Breast epithelium (tissue), 4 donors: ENCODE results near the gene GPAM. TPM values are rescaled to one million over a fixed set of nuclear protein-coding genes. Genes with fewer than 3 reads are reported as not detected.

Source experiments
- DNase-seq, 2 donors: peaks; one replicate each; pipeline ENCODE4 v3.0.0-alpha.2; 2019; ENCODE audit warnings: low spot score in 2 of 2
- H3K27ac ChIP-seq, 2 donors: fragments of 200-600 bp; sonication (generic) in 1 of 2; one replicate each; pipeline ENCODE4 v1.5.1; 2016 to 2019; ENCODE audit warnings: mild to moderate bottlenecking in 1 of 2
- H3K27me3 ChIP-seq, 2 donors: fragments of 200-600 bp; sonication (generic) in 1 of 2; one replicate each; pipeline versions ENCODE4 v1.5.1 to v1.6.0; 2017 to 2019; ENCODE audit warnings: control low read depth in 1 of 2, mild to moderate bottlenecking in 1 of 2
- H3K36me3 ChIP-seq: fragments of 200-600 bp; one replicate; pipeline ENCODE4 v1.5.1; 2019
- H3K4me1 ChIP-seq, 2 donors: fragments of 200-600 bp; sonication (generic); one replicate each; pipeline ENCODE4 v1.5.1; 2016 to 2019; ENCODE audit warnings: control low read depth in 1 of 2
- H3K4me3 ChIP-seq, 3 donors: fragments of 200-600 bp; sonication (generic); 1 replicate in 2 of 3; 2 replicates in 1 of 3; pipeline ENCODE4 v1.5.1; 2016 to 2019; ENCODE audit warnings: mild to moderate bottlenecking in 3 of 3, moderate library complexity in 2 of 3
- H3K9me3 ChIP-seq, 2 donors: fragments of 200-600 bp; sonication (generic) in 1 of 2; one replicate each; pipeline ENCODE4 v1.5.1; 2016 to 2019; ENCODE audit warnings: control low read depth in 1 of 2
- POLR2A ChIP-seq: fragments of 450-650 bp; IDR thresholded peaks from one replicate; pipeline ENCODE4 v1.6.1; 2016; ENCODE audit warnings: antibody characterized with exemption, mild to moderate bottlenecking, moderate library complexity
- POLR2AphosphoS5 ChIP-seq, 3 donors: sonication (generic); formaldehyde crosslinking; IDR thresholded peaks; one replicate each; pipeline ENCODE4 v1.6.1; 2017; ENCODE audit warnings: antibody characterized with exemption in 3 of 3
- intact Hi-C: fragments of 100-400 bp; cut with DNase I; formaldehyde crosslinking; loops from one replicate; pipeline ENCODE4 v1.15.1; 2023; ENCODE audit warnings: low total_unique reads
- total RNA-seq, 3 donors: library from RNA; depleted of rRNA; stranded (reverse); fragments of >200 nt; gene quantifications; one replicate each; pipeline ENCODE4 v1.1.0, GENCODE V29; 2016
- TF ChIP-seq, protein P1 (sequence below), 3 donors: fragments of 450-650 bp; IDR thresholded peaks; one replicate each; pipeline ENCODE4 v1.5.1; 2016 to 2017; ENCODE audit warnings: antibody characterized with exemption in 3 of 3, mild to moderate bottlenecking in 3 of 3, moderate library complexity in 3 of 3

Gene GPAM
- total RNA-seq, 3 donors from 2014 or later, result 13.4 to 462 (median 26.3) TPM

DNA sequence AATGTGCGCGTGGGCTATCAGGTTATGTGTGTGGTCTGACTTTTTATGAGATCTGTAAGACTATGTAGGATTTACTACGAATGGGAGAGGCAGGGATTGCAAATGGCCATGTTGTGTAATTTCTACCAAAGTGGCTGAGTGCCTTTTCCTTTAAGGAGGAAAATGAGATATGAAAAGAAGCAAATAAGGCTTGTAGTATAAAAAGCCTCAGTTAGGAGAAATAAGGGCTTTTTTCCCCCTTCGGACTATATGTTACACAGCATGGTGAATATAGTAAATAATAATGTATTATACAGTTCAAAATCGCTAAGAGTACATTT lies 447 bp upstream of the GPAM start:
- H3K27ac ChIP-seq, result peak overlapping the region; percentile 83 to 88
- H3K4me3 ChIP-seq, result peak overlapping the region; percentile 77 to 92 (median 79)
- no peak for DNase-seq
- peaks cover 4% of the 10 kb centered on the region for H3K36me3 ChIP-seq
- no peaks in the 10 kb centered on the region for H3K27me3 ChIP-seq
- intact Hi-C loops, result no loop called here
- no peak for TF ChIP-seq POLR2A
- TF ChIP-seq, protein P1, sequence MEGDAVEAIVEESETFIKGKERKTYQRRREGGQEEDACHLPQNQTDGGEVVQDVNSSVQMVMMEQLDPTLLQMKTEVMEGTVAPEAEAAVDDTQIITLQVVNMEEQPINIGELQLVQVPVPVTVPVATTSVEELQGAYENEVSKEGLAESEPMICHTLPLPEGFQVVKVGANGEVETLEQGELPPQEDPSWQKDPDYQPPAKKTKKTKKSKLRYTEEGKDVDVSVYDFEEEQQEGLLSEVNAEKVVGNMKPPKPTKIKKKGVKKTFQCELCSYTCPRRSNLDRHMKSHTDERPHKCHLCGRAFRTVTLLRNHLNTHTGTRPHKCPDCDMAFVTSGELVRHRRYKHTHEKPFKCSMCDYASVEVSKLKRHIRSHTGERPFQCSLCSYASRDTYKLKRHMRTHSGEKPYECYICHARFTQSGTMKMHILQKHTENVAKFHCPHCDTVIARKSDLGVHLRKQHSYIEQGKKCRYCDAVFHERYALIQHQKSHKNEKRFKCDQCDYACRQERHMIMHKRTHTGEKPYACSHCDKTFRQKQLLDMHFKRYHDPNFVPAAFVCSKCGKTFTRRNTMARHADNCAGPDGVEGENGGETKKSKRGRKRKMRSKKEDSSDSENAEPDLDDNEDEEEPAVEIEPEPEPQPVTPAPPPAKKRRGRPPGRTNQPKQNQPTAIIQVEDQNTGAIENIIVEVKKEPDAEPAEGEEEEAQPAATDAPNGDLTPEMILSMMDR (IDR thresholded peaks at IDR 0.05), result no peak
- peaks cover 0 to 5% of the 10 kb centered on the region in 2 donors for H3K4me1 ChIP-seq
- no peaks in the 10 kb centered on the region for H3K9me3 ChIP-seq

DNA sequence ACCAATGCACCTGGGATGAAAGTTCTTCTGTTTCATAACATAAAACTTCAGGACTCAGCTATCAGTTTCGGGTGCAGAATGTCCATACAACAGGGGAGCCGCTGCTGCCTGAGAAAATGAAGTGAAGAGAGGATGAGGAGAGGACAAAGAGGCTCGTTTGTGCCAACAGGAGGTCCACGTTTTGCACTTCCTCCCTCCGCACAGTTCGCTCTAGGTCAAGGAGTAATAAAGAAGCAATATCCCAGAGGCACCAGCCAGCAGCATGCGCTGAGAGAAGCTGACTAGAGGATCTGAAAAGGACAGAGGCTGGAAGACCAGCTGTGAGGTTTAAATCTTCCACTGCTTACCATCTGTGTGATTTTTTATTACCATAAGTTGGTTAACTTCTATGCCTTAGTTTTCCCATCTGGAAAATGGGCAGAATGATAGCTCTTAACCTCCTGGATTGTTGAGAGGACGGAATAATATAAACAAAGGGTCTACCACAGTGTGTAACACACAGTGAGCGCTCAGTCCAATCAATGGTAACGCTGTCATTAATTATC lies 709 bp downstream of the GPAM start:
- H3K27ac ChIP-seq, result no peak overlapping the region
- peaks cover 5% of the 10 kb centered on the region for H3K36me3 ChIP-seq
- H3K4me1 ChIP-seq, result peaks cover 0 to 5% of the 10 kb centered on the region in 2 donors
- H3K4me3 ChIP-seq, result peak overlapping the region; percentile 77 to 92 (median 79)
- DNase-seq, result no peak
- no peaks in the 10 kb centered on the region for H3K27me3 ChIP-seq
- no peaks in the 10 kb centered on the region for H3K9me3 ChIP-seq
- intact Hi-C loops, result no loop called here
- TF ChIP-seq, protein P1 (IDR thresholded peaks at IDR 0.05), result no peak
- TF ChIP-seq POLR2A, result no peak
- no peak for TF ChIP-seq POLR2AphosphoS5 (IDR thresholded peaks at IDR 0.05)

DNA sequence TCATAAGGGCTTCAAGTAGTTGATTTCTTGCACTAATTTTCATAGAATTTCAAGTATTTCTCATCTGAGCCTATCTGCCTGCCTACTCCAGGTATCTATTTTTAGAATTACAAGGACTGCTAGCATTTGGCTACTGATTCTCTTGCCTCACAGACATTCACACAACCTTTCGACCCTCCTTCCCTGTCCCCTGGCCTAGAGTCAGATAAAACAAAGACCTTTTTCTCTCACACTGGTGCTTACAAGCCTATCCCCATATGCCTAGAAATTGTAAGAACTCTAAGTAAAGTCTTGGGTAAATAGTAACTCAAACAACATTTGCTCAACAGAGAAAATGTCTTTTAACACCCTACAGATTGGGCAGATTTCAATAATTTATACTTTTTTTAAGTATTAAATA lies 6.3 kb downstream of the GPAM start:
- H3K4me3 ChIP-seq, result no peak overlapping the region
- H3K27me3 ChIP-seq, result no peaks in the 10 kb centered on the region
- no peak overlapping the region for H3K27ac ChIP-seq
- no peak for DNase-seq
- H3K9me3 ChIP-seq, result no peaks in the 10 kb centered on the region
- intact Hi-C loops, result no loop called here
- H3K36me3 ChIP-seq, result peaks cover 11% of the 10 kb centered on the region
- TF ChIP-seq, protein P1 (IDR thresholded peaks at IDR 0.05), result no peak
- no peak for TF ChIP-seq POLR2A
- TF ChIP-seq POLR2AphosphoS5 (IDR thresholded peaks at IDR 0.05), result no peak
- no peaks in the 10 kb centered on the region for H3K4me1 ChIP-seq

DNA sequence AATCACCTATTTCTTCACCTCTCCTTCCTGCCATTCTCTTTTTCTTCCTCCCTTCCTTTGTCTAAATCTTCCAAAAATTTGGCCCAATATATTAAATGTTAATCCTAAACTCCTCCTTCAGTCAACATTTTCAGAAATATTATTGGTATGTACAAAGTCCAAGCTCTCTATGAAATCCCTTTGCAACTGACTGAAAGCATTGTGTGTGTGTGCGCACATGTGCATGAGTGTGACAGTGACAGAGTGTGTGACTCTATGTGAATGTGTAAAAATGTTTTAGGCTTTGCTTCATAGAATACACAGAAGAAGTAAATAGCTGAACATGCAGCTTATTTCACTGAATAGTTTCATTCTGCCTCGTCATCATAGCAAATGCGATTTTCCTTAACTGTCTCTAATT lies 7.0 kb downstream of the GPAM start:
- H3K9me3 ChIP-seq, result no peaks in the 10 kb centered on the region
- H3K4me3 ChIP-seq, result no peak overlapping the region
- peaks cover 11% of the 10 kb centered on the region for H3K36me3 ChIP-seq
- no peaks in the 10 kb centered on the region for H3K27me3 ChIP-seq
- DNase-seq, result no peak
- intact Hi-C loops, result no loop called here
- no peaks in the 10 kb centered on the region for H3K4me1 ChIP-seq
- TF ChIP-seq POLR2A, result no peak
- TF ChIP-seq POLR2AphosphoS5 (IDR thresholded peaks at IDR 0.05), result no peak
- TF ChIP-seq, protein P1 (IDR thresholded peaks at IDR 0.05), result no peak
- no peak overlapping the region for H3K27ac ChIP-seq

DNA sequence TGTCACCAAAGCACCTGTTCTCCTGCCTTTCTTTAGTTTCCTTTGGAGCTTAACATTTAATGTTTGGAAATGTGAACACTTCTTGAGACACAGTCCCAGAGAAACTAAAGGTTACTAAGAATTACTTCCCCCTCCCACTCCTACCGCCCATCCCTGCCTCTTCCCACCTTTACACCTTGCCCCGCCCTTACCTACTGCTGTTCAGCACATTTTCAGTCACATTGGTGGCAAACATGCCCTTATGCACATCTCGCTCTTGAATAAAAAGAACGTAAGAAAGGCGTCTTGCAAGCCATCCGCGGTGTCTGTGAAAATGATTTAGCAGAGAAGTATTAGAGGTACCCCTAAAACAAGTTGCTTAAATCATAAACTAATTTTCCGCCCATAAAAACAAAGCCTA lies 8.2 kb downstream of the GPAM start:
- no peak overlapping the region for H3K4me3 ChIP-seq
- no peaks in the 10 kb centered on the region for H3K4me1 ChIP-seq
- no peak overlapping the region for H3K27ac ChIP-seq
- intact Hi-C loops, result no loop called here
- TF ChIP-seq POLR2AphosphoS5 (IDR thresholded peaks at IDR 0.05) (no peak), POLR2A (no peak)
- TF ChIP-seq, protein P1 (IDR thresholded peaks at IDR 0.05), result no peak
- no peaks in the 10 kb centered on the region for H3K9me3 ChIP-seq
- H3K27me3 ChIP-seq, result no peaks in the 10 kb centered on the region
- peaks cover 11% of the 10 kb centered on the region for H3K36me3 ChIP-seq
- DNase-seq, result no peak
